Stimulated activated CD8-positive, alpha-beta memory T cell treated with anti-CD3 and anti-CD28 coated beads, Interleukin-4, amount 100 ng/mL, for 1 hour (primary cell): ENCODE data around the gene RPL14.
"Not testable (repeated sequence)": the region's sequence is repeated elsewhere in the genome, so short reads cannot be mapped to it uniquely, and the experiment has no call there.

Experiments
- DNase-seq, 2 donors: peaks; one replicate each; pipeline ENCODE4 v3.0.0-alpha.2; 2020; ENCODE audit warnings: low read depth in 2 of 2, low spot score in 1 of 2

RPL14 gene

DNA sequence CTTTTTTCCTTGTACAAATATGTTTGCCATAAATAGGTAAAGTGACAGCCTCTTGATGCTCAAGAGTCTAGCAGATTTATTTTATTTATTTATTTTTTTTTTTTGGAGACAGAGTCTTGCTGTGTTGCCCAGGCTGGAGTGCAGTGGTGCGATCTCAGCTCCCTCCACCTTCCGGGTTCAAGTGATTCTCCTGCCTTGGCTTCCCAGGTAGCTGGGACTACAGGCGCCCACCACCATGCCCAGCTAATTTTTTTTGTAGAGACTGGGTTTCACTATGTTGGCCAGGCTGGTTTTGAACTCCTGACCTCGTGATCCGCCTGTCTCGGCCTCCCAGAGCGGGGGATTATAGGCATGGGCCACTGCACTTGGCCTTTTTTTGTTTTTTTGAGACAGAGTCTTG is 5.7 kb downstream of the RPL14 start:
- not testable (repeated sequence) for DNase-seq

DNA sequence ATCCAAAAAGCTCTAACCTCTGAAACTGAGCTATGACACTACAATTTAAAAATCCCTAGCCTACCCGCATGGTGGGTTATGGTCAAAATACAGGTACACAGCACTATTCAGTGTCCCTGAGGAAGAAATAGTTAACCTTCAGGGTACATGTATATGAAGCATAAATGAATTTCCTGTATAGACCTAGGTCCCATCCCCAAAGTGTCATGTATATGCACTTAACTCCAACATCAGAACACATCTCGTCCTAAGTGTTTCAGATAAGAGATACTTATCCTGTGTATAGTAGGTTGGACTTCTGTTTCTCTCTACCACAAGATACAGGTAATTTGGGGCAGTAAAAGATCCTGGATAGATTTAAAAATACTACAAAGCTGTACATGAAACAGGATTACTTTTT is 6.4 kb downstream of the RPL14 start:
- no peak for DNase-seq

DNA sequence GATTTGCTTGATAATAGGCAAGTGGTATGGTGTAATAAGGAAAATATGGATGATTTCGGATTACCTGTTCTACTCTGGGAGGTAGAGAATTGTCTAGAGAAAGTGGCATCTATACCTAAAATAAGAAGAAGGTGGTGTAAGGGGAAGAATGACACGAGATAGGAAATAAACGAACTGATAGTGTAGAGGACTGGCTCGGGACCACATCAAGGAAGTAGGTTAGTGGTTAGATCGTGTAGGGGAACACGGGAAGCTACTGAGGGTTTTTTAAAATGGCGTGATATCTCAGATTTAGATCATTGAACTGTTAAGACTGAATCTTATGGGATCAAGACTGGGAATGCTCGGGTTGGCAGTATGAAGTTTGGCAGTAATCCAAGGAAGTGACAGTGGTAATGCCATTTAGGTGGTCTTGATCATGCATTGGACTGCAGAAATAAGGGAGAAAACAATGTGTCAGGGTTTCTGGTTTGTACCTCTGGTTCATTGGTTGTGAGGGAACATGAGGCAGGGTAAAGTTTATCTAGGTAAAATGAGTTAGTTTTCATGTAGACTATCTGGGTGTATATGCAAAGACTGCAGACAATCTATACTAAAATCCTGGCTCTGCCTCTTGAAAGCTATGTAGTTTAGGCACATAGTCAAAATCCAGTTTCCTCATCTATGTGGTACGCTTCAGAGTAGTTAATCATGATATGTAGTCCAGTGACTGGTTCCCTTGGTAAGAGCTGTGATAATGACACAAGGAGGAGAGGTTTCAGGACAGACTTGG is 7.4 kb downstream of the RPL14 start:
- DNase-seq = no peak

DNA sequence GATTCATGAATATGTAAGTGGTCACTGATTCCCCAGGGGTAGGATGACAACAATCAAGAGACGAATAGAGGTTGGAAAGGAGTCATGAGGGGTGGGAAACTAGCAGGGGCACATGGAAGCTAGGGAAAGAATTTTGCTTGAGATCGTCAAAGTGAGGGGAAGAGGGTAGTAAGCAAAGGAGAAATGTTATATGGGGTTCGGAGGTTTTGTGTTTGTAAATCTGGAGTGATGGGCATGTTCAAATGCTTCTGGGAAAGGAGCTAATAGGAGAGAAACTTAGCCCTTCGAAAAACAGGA is 7.9 kb downstream of the RPL14 start:
- no peak for DNase-seq

DNA sequence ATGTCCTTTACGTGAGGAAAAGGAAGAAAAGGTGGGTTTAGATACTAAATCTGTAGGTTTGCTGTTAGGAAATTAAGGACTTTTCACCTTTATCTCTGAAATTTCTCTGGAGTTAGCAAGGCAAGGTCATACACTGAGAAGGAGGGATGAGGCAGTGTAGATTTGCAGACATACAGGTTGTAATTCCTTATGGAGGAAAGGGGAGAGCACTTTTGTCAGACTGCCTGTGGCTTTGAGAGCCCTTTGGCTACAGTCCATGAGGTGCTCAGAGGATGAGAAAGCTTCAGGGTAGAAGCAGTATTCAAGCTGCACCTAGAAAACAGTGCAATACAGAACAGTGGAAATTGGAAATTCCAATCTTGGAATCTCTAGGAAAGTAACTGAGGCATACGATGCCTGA is 8.3 kb downstream of the RPL14 start:
- no peak for DNase-seq

DNA sequence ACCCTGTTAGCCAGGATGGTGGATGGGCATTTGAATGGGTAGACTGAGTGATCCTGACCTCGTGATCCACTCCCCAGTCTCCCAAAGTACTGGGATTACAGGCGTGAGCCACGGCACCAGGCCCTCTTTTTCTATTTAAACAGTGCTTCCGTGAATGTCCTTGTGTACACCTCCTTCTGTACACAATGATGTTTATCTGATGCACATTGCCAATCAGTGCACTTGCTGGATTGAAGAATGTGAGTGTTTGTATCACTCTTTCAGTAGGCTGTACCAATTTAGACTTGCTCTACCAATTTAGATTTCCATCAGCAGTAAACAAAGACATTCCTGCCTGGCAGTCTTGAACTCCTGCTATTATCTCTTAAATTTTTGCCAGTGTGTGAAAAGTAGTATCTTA is 10.9 kb downstream of the RPL14 start:
- no peak for DNase-seq

- DNase-seq = no peak
These were observed 13.6 kb downstream of the RPL14 start for GRCh38 chr3:40470701-40471100.

- DNase-seq = peak; percentile 14 to 27
These were observed 19.6 kb downstream of the RPL14 start, which contains the start of gene ZNF619 for GRCh38 chr3:40476478-40477470. Gene ZNF619, plus strand, starts transcription at chr3:40477122. Its CDS starts 858 bp downstream, at chr3:40477980.

DNA sequence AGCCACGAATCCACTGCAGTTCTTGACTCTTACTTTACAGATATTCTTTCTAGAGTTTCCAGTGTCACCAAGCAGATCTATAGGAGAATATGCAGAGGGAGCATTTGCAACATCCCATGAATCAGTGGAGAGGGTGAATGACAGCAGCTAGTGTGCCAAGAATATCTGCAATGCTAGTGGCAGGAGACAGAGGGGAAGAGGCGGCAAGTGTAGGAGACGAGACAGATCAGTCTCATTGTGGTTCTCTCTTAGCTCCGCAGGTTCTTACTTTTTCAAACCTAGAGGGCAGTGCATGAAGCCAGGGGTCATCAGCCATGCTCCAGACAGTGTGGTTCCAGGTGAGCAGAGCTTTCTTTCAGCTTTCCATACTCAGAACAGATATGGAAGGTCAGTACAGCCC is 20.5 kb downstream of the RPL14 start:
- DNase-seq = no peak

- no peak for DNase-seq
These were observed 30.0 kb downstream of the RPL14 start for GRCh38 chr3:40487172-40487571.

DNA sequence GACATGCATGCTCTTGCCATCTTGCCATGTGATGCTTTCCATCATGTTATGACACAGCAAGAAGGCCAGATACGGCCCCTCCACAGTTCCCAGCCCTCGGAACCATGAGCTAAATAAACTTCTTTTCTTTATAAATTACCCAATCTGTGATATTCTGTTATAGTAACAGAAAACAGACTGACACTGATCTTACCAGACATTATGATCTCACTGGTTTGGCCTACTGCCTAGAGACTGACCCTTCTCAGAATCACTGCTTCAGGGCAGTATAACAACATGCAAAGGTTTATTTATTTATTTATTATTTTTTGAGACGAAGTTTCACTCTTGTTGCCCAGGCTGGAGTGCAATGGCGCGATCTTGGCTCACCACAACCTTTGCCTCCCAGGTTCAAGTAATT is 33.8 kb downstream of the RPL14 start:
- DNase-seq = no peak

DNA sequence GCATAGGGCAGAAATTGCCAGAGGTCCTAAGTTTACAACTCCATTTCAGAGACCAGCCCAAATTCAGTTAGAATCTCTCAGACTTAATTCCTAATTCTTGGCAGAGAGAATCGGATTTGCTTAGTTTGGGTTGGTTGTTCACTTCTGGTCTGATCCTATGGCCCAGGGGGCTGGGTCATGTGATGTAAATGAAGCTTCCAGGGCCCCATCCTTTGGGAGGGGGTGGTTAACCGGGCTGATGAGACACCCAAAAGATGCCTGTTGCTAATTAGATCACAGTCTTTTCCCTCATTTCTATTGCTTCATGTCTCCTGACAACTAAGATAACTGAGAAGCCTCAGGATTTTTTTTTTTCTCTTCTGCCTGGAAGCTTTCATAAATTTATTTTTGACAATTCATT is 37.6 kb downstream of the RPL14 start:
- DNase-seq = no peak

GRCh38 chr3:40497288-40497687 is 40.1 kb downstream of the RPL14 start:
- no peak for DNase-seq

- no peak for DNase-seq
These were observed 42.8 kb downstream of the RPL14 start for GRCh38 chr3:40499952-40500351.

- DNase-seq = no peak
These were observed 44.9 kb downstream of the RPL14 start for GRCh38 chr3:40502034-40502433.

GRCh38 chr3:40504636-40505430 is 47.7 kb downstream of the RPL14 start:
- no peak for DNase-seq

- peak; percentile 29 to 42 for DNase-seq
These were observed 48.7 kb downstream of the RPL14 start, which contains the start of gene ZNF620 for GRCh38 chr3:40505599-40506462. Gene ZNF620, plus strand, starts transcription at chr3:40506039. Its CDS starts 314 bp downstream, at chr3:40506353.

DNA sequence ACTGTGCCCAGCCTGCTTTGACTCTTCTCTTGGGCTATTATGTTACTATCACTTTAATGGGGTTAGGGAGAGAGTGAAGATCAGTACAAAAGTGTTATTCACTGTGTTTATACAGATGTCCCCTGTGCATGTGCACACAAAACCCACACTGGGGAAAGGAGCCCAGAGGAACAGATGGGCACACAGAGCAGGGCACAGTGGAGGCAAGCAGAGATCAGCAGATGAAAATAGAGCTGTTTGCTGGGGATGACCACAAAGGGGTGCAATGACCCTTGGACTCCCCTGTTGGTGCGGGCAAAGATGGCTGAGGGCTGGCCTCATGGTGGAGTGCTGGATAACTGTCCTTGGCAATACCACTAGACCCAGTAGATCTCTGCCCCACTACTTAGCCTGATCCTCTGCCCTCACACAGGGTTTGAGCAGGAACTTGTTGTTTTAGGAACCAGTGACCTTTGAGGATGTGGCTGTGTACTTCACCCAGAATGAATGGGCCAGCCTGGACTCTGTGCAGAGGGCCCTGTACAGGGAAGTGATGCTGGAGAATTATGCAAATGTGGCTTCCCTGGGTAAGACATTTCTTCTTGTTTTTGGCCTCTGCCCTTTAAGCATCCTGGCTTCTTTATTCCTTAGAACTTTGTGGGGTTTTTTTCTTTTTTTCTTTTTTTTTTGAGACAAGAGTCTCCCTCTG is 54.0 kb downstream of the RPL14 start:
- DNase-seq = no peak

DNA sequence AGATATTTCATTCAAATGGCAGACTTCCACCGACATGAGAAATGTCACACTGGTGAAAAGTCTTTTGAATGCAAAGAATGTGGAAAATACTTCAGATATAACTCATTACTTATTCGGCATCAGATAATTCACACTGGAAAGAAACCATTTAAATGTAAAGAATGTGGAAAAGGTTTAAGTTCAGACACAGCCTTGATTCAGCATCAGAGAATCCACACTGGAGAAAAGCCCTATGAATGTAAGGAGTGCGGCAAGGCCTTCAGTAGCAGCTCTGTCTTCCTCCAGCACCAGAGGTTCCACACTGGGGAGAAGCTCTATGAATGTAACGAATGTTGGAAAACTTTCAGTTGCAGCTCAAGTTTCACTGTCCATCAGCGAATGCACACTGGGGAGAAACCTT is 59.1 kb downstream of the RPL14 start:
- DNase-seq = no peak

DNA sequence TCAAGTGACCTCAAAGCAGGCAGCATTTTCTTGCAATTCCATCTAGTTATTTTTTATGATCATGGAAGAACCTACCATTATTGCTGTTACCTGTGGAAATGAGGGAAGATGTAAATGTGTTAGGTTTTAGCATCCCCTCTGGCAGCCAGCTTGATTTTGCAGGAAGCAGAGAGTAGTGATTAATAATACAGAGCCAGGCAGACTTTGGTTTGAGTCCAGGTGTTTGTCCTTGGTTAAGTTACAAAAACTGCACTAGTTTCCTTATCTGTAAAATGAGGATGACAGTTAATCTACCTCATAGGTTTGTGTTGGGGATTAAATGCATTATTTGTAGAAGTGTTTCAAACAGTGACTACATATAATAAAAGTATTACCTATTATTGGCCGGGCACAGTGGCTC is 60.9 kb downstream of the RPL14 start:
- no peak for DNase-seq
